IPS-11a (cell line): ENCODE data around the gene PODN.

ENCODE experiments used
- H3K4me3 ChIP-seq: one replicate; pipeline ENCODE4 v1.5.1; 2013; ENCODE audit warnings: low read depth, low read length, control low read depth

PODN gene

GRCh38 chr1:53061859-53062707 is at the start of gene PODN:
Gene PODN (plus strand): TSS chr1:53062213. CDS start chr1:53069856, 7,643 bp downstream.
- H3K4me3 ChIP-seq = peak within 1 kb of the TSS; percentile 35

DNA sequence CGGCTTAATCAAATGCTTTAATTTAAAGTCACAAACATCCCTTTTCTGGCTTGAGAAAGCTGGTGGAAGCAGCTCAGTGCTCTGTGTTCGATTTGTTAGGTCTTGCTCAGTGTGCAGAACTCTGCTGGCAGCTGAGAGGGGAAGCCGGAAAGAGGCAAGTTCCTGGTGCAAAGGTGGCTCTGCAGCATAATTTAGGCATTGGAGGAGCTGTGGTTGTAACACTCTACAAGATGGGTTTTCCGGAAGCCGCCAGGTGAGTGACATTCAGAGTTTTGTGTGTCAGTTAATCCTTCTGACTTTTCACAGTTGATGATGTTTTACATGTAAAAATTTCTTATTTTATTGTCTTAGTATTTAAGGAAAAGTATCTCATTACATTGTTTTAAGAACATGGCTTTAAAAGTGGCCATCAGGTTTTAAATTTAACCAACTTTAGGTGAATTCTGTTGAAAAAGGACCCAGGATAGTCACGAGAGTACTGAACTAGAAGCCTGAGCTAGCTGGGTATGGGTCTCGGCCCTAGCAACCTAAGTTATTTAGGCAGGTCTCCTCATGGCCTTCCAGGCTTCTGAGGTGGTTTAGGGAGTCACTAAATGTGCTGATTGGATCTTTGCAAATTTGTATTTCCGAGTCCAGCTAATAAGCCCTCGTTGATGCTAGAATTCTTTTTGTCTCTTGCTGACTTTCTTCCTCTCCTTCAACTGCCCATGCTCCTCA is 47.1 kb upstream of the PODN start:
- H3K4me3 ChIP-seq = peak overlapping the region; percentile 77

- H3K4me3 ChIP-seq = peak overlapping the region; percentile 77
Observed at GRCh38 chr1:53015508-53015860, 46.5 kb upstream of the PODN start.

GRCh38 chr1:53016705-53017104 is 45.3 kb upstream of the PODN start:
- no peak overlapping the region for H3K4me3 ChIP-seq

DNA sequence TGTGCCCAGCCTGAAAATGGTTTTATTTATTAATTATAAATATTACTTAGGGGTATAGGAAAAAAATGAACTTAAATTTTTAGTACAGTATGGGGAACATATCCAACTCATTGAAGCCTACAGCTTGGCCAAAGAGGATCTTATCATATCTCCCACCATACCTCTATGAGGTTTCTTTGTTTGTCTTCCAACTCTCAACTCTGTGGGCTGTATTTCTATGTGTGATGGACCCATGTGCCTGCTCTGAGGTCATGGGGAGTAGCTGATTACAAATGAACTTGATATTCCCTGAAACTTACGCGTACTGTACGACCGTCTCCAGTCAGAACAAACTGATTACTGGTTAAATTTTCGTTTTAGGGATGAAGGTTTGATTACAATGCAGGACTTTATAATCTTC is 41.4 kb upstream of the PODN start:
- H3K4me3 ChIP-seq = no peak overlapping the region

DNA sequence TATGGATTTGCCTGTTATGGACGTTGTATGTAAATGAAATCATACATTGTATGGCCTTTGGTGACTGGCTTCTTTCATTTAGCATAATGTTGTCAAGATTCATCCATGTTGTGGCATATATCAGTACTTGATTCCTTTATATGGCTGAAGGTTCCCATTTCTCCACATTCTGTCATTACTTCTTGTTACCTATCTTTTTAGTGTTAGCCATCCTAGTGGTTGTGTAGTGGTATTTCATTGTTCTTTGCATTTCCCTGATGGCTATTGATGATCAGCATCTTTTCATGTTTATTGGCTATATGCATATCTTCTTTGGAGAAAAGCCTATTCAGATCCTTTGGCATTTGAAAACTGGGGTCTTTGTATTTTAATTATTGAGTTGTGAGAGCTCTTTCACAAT is 39.8 kb upstream of the PODN start:
- H3K4me3 ChIP-seq = no peak overlapping the region

DNA sequence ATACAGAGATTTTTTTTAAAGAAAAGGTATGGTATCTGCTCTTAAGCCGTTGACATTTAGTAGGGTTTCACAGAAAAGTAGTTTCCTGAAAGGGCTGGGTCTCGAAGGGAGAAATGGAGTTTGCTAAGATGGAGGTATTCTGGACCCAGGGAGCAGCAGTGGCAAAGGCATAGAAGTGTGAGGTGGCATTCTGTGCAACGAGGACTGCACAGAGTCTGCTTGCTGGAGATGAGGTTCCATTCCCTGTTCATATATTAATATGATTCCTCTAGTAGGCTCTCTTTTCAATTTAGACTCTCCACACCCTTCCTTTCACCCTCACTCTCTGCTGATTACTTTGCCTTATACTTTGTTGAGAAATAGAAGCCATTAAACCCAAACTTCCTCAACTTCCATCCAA is 38.5 kb upstream of the PODN start:
- no peak overlapping the region for H3K4me3 ChIP-seq

DNA sequence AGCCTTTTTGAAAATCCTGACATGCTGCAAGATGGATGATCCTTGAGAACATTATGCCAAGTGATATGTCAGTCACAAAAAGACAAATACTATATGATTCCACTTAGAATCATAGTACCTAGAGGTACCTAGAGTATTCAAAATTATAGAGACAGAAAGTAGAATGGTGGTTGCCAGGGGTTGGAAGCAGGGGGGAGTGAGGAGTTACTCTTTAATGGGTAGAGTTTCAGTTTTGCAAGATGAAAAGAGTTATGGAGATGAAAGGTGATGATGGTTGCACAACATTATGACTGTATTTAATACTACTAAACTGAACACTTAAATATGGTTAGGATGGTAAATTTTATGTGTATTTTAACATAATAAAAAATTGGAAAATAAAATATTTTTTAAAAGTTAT is 37.9 kb upstream of the PODN start:
- no peak overlapping the region for H3K4me3 ChIP-seq

GRCh38 chr1:53025034-53025768 is 36.8 kb upstream of the PODN start:
- no peak overlapping the region for H3K4me3 ChIP-seq

DNA sequence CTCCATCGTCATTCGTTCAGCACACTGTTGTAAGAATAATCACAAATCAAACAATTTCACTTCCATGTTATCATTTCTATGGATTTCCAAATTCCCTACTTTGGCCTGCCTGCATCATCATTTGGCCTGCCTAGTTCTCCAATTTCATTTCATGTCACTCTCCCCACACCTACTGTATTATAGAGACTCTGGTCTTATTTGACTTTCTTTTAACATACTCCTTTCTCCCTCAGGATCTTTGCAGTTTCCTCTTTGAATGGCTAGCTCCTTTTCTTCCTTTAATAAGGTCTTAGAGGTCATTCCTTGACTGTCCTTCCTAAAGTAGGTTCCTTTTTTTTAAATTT is 36.3 kb upstream of the PODN start:
- no peak overlapping the region for H3K4me3 ChIP-seq

DNA sequence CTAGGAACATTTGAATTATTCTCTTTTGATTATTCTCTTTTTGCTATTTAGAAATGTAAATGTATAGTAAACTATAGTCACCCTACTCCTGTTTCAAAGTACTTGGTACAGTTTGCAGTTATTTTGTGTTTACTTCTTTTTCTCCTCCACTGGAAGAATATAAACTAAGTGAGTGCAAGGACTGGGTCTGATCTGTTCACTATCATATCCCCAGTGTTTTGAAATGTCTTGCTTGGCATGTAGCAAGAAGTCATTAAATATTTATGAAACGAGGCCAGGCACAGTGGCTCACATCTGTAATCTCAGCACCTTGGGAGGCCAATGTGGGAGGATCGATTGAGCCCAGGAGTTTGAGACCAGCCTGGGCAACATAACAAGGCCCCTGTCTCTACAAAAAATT is 35.8 kb upstream of the PODN start:
- no peak overlapping the region for H3K4me3 ChIP-seq

DNA sequence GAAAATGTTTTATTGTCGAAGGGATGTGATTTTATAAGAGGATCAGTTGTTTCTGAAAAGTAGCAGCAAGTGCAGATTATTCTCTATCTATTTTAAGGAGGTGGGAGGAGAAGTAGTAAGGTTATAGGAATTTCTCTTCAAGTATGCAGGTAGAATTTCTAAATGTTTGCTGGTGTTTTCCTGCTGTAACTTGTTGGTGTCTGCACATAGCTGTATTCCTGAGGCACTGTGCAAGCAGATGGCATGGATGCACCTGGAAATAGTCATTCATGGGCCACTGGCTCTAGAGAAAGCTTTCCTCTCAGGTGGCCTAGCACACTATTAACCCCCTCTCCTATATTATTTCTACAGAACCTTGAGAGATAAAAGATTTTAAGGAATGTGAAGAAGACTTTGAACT is 30.3 kb upstream of the PODN start:
- no peak overlapping the region for H3K4me3 ChIP-seq

DNA sequence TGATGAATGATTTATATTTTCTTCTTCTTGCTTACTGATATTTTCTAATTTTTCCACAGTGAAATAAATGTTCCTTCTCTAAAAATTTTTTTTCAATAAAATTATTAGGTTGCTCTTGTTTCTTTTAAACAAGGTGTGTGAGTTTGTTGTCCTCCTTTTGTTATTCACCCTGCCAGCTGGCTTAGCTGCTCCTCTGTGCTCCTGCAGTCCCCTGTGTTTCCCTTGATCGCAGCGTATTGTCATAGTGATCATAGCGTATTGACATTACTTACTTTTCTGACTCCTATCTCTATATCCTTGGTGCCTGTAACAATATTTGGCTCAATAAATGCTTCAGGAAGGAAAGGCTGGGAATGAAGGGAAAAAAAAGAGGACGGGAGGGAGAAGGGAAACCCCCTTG is 24.9 kb upstream of the PODN start:
- no peak overlapping the region for H3K4me3 ChIP-seq

- no peak overlapping the region for H3K4me3 ChIP-seq
Observed at GRCh38 chr1:53038566-53038965, 23.4 kb upstream of the PODN start.

DNA sequence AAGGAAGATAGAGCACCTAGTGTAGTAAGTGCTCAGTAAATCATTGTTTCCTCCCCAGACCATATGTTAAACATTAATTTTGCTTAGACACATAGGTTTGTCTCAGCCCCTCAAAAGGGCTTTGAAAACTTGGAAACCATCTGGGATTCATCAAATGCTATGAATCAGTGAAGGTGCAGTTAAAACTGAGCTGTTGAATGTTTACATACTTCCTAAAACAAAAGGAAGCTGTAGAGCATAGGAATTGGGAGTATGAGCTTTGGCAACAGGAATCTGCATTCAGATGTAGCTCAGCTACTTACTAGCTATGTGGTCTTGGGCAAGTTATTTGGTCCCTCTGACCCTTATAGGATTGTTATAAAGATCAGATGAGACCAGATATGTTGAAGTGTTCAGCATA is 18.7 kb upstream of the PODN start:
- H3K4me3 ChIP-seq = no peak overlapping the region

- H3K4me3 ChIP-seq = no peak overlapping the region
Observed at GRCh38 chr1:53044926-53045325, 17.1 kb upstream of the PODN start.

DNA sequence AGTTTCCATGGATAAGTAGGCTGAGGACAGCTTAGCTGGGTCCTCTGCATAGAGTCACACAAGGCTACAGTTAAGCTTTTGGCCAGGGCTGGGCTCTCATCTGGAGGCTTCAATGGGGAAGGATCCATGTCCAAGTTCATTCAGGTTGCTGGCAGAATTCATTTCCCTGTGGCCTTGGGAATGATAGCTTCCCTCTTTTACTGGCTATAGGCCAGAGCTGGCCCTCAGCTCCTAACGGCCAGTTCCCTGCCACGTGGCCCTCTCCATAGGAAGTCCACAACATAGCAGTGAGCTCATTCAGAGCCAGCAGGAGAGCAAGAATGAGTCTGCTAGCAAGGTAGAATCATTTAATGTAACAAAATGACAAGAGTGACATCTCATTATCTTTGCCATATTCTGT is 15.1 kb upstream of the PODN start:
- H3K4me3 ChIP-seq = no peak overlapping the region

- H3K4me3 ChIP-seq = no peak overlapping the region
Observed at GRCh38 chr1:53047737-53048736, 14.0 kb upstream of the PODN start.

DNA sequence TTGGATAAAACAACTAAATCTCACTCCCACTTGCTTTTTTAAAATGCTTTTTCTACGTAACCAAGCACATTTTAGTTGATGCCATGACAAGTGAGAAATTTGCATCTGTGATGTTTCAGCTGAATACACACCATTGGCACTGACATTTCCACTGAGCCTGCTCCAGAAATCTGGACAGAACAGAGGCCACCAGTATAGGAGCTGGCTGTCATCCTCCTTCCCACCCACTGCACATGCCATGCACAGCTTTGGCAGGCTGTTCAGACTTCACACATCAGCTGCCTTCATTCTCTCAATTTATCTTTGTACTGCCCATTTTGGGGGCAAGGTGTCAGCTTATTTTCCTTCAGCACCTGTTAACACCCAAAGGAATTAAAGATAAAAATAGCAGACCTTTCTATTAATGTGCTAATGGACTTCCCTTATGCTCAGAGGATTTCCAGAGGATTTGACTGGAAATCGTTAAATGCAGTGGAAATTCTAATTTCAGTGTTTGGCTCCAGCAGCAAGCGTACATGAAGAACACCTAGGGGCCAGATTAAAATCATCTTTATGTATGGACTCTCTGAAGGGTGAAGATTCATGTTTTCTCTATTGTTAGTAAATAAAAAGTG is 12.9 kb upstream of the PODN start:
- H3K4me3 ChIP-seq = no peak overlapping the region

DNA sequence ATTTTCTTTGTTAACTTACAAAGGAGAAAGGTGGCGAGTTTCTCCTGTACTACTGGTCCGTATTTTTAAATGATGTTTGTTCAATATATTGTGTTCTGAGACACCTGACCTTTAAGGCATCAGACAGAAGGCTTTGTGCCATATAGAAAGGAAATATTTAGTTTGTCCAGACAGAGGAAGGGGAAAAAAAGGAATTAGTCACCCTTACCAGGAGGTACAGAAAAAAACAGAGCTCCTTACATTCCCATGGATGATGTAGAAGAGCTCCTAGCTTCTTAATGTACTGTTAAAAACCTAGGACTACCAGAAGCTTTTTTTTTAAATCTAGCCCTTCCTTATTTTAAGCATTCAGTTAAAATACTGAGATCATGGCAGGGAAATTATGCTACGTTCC is 12.4 kb upstream of the PODN start:
- H3K4me3 ChIP-seq = no peak overlapping the region
